GM21825 (cell line): Measurements from ENCODE around the gene NAA10.

ENCODE experiments used
- ATAC-seq: cut with Tn5 transposase; IDR thresholded peaks from one replicate; pipeline ENCODE4 v1.9.1; 2021; ENCODE audit warnings: mild to moderate bottlenecking, moderate library complexity; ENCODE audit not compliant: unreplicated experiment

NAA10 gene

GRCh38 chrX:153950127-153950526, 15.3 kb upstream of the NAA10 start:
- no peak for ATAC-seq

- ATAC-seq, result no peak
These were observed 14.3 kb upstream of the NAA10 start for GRCh38 chrX:153948847-153949805.

GRCh38 chrX:153948002-153948466, 13.2 kb upstream of the NAA10 start:
- ATAC-seq, result no peak

- ATAC-seq, result peak; percentile 70
These were observed 12.4 kb upstream of the NAA10 start for GRCh38 chrX:153947009-153947769.

GRCh38 chrX:153945956-153946943, 11.4 kb upstream of the NAA10 start:
- no peak for ATAC-seq

GRCh38 chrX:153944800-153945150, 9.9 kb upstream of the NAA10 start:
- no peak for ATAC-seq

DNA sequence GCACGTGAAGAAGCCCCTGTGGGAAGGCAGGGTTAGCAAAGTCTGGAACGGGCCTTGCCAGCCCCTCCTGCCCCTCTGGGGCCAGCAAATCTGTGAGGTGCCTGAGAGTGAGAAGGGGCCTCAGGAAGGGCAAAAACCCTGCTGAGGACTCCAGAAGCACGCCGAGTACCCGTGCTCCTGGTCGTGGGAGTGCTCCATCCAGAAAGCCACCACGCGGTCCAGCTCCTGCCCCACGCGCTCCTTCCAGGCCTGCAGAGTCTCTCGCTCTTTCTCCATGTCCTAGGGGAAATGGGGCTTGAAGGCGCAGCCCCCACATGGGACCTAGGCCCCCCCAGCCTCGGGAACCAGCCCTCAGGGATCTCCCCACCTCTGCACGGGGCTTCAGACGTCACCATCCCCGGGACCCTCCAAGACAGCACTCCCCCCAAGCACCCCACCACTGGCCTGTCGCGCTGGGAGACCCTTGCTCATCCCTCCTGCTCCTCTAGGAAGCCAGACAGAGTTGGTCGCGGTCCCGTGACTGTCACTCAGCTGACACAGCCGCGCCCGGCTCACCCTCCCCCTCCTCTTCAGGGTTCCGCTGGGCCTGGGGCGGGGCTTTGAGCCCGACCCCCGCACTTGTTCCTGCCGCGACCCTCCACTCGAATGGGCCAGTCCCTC, 9.4 kb upstream of the NAA10 start, which contains the start of gene RENBP:
RENBP (minus strand) TSS at position 504 of the 660 bp plus-strand sequence; CDS start at position 471, 33 bp downstream.
- no peak for ATAC-seq

DNA sequence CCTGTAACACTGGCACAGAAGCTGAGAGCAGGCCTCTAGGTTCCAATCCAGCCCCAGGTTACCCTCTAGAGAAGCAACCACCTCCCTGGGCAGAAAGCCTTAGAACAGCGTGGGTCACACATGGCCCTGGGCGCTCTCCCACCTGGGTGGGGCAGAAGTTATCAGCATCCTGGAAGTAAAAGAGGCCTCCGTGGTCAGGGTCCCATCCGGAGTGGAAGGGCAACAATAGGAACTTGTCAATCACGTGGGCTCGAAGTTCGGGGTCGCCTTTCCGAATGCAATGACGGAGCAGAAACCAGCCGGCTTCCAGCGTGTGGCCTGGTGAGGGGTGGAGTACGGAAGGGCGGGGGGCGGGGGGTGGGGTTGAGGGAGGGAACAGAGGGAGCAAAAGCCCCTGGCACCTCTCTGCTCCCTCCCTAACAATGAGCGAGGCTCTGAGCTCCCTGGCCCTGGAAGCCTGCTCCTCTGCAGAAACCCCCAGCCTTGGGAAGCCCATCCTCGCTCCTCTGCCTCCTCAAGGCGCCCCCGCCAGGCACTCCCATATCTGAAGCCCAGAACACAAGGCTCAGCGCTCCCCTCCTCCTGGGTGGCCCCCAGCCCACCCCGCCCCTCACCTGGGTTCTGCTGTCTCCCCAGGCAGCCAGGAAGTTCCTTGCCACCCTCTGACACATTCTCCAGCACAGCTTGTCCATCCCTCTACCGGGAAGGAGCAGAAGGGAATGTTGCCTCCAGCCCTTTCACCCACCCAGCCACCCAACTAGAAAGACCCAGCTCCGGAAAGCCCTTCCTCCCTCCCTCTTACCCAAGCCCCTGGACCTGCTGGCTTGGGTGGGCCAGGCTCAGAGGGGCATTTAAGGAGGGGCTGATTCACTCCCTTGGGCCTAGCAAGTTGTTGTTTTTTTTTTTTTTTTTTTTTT, 6.8 kb upstream of the NAA10 start:
- no peak for ATAC-seq

DNA sequence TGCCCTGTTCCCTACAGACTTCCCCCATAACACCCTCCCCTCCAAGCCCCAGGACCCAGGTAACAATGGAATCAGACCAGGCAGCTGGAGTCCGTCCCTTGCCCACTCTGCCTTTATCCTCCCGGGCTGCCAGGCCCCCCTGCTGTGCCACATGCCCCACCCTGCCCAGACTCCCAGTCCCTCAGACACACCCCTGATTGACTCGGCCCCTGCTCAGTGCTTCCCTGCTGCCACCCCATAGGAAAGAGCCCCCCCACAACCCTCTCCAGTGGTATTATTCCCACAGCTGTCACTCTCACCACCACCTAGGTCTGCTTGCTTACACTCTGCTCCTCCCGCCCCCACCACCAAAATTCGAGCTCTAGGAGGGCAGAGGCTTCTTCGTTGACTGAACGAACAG, 4.7 kb upstream of the NAA10 start:
- no peak for ATAC-seq

DNA sequence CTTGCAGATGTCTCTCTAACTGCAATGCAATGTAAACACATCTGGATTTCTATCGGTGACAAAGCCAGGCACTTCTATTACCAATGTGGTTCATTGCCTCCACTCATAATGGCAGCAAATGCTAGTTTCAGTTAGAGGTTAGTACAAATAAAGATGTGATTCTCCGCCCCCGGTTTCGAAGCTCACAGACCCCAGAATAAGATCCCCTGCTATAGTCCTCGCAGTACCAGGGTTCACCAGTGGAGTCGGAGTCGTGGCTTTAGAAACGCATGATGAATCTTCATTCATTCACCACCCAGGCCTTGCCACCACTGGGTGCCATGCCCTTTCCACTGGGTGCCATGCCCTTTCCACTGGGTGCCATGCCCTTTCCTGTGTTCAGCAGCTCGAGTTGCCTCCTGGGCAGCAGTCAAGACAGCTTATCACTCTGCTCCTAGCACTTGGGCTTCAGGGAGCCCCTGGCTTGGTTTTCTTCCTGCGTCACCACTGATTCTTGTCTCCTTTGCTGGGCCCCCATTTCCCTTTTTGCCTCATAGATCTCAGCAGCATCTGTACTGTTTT, 3.5 kb upstream of the NAA10 start:
- ATAC-seq, result no peak

DNA sequence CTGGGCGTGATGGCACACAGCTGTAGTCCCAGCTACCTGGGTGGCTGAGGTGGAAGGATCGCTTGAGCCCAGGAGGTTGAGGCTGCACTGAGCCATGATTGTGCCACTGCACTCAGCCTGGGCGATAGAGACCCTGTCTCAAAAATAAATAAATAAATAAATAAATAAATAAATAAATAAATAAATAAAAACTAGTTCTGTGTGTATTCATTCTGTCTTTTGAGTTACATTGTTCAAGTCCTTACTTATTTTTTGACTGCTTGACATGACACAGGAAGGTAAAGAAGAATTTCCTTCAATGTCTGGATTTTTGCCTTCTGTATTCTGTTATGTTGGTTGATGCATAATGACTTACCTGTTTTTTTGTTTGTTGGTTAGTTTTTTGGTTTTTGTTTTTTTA, 2.2 kb upstream of the NAA10 start:
- ATAC-seq, result no peak

- peak; percentile 8 for ATAC-seq
These were observed 552 bp upstream of the NAA10 start for GRCh38 chrX:153935326-153935851.

- no peak for ATAC-seq
These were observed 582 bp downstream of the NAA10 start for GRCh38 chrX:153934148-153934761.

- ATAC-seq, result no peak
These were observed 1.1 kb downstream of the NAA10 start for GRCh38 chrX:153933748-153934147.

DNA sequence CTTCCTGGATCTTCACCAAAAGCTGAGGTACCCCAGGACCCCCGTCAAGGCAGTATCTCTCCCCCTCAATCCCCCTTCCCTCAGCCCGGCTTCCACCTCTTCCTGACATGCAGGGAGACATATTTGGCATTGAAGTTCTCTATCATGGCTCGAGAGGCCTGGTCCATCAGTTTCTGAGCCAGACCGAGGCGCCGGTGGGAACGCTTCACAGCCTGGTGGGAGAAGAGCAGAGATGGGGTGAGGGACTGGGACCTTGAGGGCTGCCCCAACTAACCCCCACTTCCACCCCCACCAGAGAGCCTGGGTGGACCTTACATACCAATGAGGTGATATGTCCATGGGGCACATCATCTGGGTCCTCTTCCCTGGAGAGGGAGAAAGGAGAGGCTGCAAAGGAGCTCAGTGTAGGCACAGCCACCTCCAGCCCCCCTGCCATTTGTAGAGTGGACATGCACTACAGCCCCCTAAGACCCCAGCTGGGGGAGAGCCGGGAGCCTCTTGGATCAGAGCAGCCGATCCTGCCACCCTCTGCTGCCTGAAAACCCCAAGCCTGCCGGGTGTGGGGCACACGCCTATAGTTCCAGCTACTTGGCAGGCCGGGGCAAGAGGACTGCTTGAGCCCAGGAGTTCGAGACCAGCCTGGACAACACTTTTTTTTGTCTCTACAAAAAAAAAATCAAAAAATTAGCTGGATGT, 2.5 kb downstream of the NAA10 start:
- no peak for ATAC-seq

DNA sequence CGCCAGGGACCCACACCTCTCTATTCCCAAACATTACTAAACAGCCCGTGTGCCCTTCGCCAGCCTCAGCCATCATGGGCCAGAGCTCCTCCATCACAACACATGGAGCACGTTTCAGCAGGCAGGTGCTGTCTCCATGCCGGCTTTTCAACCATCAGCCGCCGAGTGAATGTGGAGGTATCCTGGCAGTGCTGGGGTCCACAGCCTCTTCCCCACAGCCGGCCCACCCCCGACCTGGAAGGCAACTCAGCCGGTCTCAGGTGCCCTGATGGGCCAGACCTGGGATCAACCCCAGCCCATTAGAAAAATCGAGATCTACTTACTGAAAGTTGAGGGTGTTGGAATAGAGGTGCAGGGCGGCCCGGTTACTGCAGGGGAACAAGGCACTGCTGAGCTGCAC, 3.1 kb downstream of the NAA10 start:
- no peak for ATAC-seq

- ATAC-seq, result no peak
These were observed 3.7 kb downstream of the NAA10 start for GRCh38 chrX:153931151-153931550.
